22Rv1 (cell line): ENCODE measurements around the gene HOMER3.

Source experiments
- CTCF ChIP-seq: fragments of 450-650 bp; IDR thresholded peaks from 2 replicates; pipeline ENCODE4 v1.5.1; 2017; ENCODE audit warnings: mild to moderate bottlenecking
- ZFX ChIP-seq: fragments of 450-650 bp; IDR thresholded peaks from 2 replicates; pipeline ENCODE4 v1.6.1; 2017; ENCODE audit warnings: antibody characterized with exemption, borderline replicate concordance

- TF ChIP-seq CTCF (no peak), ZFX (no peak)
Measured at GRCh38 chr19:18919900-18920214, 21.2 kb downstream of the HOMER3 start.
